ENCODE measurements around the gene TP53RK.

Gene TP53RK

GRCh38 chr20:46638134-46638897 lies 50.9 kb downstream of the TP53RK start:
- DNase-seq (ENCODE audit: low spot score) = no peak

- no peak for DNase-seq (ENCODE audit: low spot score)
Measured at GRCh38 chr20:46637427-46638133, 51.7 kb downstream of the TP53RK start.

GRCh38 chr20:46637020-46637419 lies 52.2 kb downstream of the TP53RK start:
- DNase-seq (ENCODE audit: low spot score) = no peak

- no peak for DNase-seq (ENCODE audit: low spot score)
Measured at GRCh38 chr20:46636514-46636913, 52.7 kb downstream of the TP53RK start.

- no peak for DNase-seq (ENCODE audit: low spot score)
Measured at GRCh38 chr20:46635514-46636136, 53.6 kb downstream of the TP53RK start.

- DNase-seq (ENCODE audit: low spot score) = no peak
Measured at GRCh38 chr20:46634528-46634927, 54.7 kb downstream of the TP53RK start.
